ENCODE measurements around the gene FAM13C. TPM values are rescaled to one million over a fixed set of nuclear protein-coding genes. Genes with fewer than 3 reads are reported as not detected.

FAM13C gene
- total RNA-seq, 4 donors from 2014 or later = 11.4 to 29.5 (median 22.0) TPM

DNA sequence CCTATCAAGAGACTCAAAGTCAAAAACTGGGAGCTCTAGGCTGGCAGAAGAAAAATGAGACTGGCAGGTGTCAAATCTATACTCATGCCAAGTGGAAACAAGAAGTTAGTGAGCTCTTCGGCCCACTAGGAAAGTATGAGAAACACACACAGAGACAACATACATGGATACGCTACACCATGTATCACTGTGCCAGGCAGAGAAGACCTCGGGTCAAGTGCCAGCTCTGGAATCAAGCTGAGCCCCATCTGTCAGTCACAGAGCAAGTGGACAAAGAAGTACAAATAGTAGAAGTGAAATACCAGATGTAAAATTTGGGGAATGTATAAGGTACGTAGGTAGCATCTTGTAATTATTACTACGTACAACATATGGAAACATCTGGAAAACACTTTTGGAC lies 62.4 kb downstream of the FAM13C start:
- no peak for TF ChIP-seq CTCF (IDR thresholded peaks at IDR 0.05; ENCODE audit: low read depth)

- TF ChIP-seq CTCF (IDR thresholded peaks at IDR 0.05; ENCODE audit: low read depth) = no peak
These were observed 71.9 kb downstream of the FAM13C start for GRCh38 chr10:59290448-59290847.

DNA sequence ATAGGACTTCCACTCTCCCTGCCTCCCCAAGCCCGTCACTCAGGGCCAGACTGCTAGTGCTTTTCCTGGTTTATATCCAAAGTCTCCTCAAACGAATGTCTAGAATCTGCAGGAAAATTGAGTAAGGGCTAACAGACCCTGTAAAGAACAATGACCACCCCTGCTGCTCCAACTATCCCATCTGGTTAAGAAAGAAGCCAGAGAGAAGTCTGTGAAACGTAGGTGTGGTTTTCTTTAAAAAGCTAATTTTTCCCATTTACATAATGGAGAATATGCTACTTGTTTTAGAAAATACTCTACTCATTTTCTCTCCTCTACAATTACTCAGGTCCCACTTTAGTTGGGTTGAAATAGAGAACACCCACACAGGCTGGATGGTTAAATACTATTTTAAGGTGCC lies 72.5 kb downstream of the FAM13C start:
- TF ChIP-seq CTCF (IDR thresholded peaks at IDR 0.05; ENCODE audit: low read depth) = no peak

GRCh38 chr10:59287587-59288255 lies 74.6 kb downstream of the FAM13C start:
- no peak for TF ChIP-seq CTCF (IDR thresholded peaks at IDR 0.05; ENCODE audit: low read depth)

DNA sequence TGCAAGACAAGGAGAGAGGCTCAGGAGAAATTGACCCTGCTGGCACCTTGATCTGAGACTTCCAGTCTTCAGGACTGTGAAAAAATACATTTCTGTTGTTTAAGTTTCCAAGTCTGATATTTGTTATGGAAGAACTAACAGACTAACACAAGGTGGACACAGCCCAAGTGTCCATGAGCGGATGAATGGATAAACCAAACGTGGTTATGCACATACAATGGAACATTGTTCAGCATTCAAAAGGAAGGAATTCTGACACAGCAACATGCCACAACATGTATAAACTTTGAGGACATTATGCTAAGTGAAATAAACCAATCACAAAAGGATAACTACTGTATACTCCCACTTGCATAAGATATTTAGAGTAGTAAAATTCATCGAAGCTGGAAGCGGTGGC lies 76.5 kb downstream of the FAM13C start:
- TF ChIP-seq CTCF (IDR thresholded peaks at IDR 0.05; ENCODE audit: low read depth) = no peak

GRCh38 chr10:59285073-59285472 lies 77.3 kb downstream of the FAM13C start:
- TF ChIP-seq CTCF (IDR thresholded peaks at IDR 0.05; ENCODE audit: low read depth) = no peak

- no peak for TF ChIP-seq CTCF (IDR thresholded peaks at IDR 0.05; ENCODE audit: low read depth)
These were observed 78.0 kb downstream of the FAM13C start for GRCh38 chr10:59284118-59284975.
